T-helper 17 cell (primary cell): Measurements from ENCODE around the gene ASRGL1. TPM values are rescaled to one million over a fixed set of nuclear protein-coding genes. Genes with fewer than 3 reads are reported as not detected.

Experiments used
- ATAC-seq: fragments of 150-1000 bp; cut with Tn5 transposase; 2 replicates; pipeline ENCODE4 v1.10.0; 2021; ENCODE audit warnings: mild to moderate bottlenecking, moderate library complexity
- DNase-seq, 3 donors: peaks; one replicate each; pipeline versions ENCODE4 v3.0.0 to v3.0.0-alpha.2; 2020 to 2021
- H3K9me3 ChIP-seq: one replicate; pipeline ENCODE4 v1.7.0; 2013; ENCODE audit warnings: low read length, mild to moderate bottlenecking; ENCODE audit not compliant: control insufficient read depth, poor library complexity, severe bottlenecking
- H3K27ac Mint-ChIP-seq: one replicate; pipeline ENCODE4 v1.8.0; 2022; ENCODE audit warnings: mild to moderate bottlenecking, moderate library complexity, mixed read lengths
- H3K27me3 Mint-ChIP-seq: one replicate; pipeline ENCODE4 v1.8.0; 2022; ENCODE audit warnings: mixed read lengths
- H3K36me3 Mint-ChIP-seq: one replicate; pipeline ENCODE4 v1.8.0; 2022; ENCODE audit warnings: low read depth, mixed read lengths
- H3K4me1 Mint-ChIP-seq: one replicate; pipeline ENCODE4 v1.8.0; 2022; ENCODE audit warnings: mild to moderate bottlenecking, mixed read lengths
- H3K4me3 Mint-ChIP-seq: one replicate; pipeline ENCODE4 v1.8.0; 2022; ENCODE audit warnings: mild to moderate bottlenecking, moderate library complexity, mixed read lengths
- total RNA-seq, 4 donors: library from RNA in 2 of 4; stranded (reverse) in 2 of 4; gene quantifications; one replicate each; pipeline ENCODE4 v1.2.3 and lab custom pipeline; 2022 to 2026

Gene ASRGL1
- total RNA-seq, 2 donors from 2014 or later = 0.75 to 0.89 TPM

DNA sequence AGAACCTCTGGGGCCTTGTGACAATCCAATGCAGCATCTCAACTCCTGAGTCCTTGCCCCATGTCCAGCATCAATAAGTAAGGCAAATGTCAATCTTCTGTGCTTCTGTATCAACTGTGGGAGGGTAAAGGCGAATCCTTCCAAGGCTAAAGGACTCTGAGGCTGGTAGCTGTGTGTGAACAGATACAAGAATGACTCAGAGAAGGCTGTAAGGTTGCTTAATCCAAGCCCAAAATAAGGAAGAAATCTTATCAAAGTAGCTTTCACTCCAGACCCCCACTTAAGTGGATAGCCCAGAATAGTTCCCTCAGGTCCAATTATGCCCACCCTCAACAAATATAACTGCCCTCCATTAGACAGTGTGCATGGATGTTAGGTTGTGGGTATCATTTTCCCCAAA is 53.5 kb downstream of the ASRGL1 start:
- H3K9me3 ChIP-seq = no peaks in the 10 kb centered on the region
- H3K27ac Mint-ChIP-seq = no peak overlapping the region

DNA sequence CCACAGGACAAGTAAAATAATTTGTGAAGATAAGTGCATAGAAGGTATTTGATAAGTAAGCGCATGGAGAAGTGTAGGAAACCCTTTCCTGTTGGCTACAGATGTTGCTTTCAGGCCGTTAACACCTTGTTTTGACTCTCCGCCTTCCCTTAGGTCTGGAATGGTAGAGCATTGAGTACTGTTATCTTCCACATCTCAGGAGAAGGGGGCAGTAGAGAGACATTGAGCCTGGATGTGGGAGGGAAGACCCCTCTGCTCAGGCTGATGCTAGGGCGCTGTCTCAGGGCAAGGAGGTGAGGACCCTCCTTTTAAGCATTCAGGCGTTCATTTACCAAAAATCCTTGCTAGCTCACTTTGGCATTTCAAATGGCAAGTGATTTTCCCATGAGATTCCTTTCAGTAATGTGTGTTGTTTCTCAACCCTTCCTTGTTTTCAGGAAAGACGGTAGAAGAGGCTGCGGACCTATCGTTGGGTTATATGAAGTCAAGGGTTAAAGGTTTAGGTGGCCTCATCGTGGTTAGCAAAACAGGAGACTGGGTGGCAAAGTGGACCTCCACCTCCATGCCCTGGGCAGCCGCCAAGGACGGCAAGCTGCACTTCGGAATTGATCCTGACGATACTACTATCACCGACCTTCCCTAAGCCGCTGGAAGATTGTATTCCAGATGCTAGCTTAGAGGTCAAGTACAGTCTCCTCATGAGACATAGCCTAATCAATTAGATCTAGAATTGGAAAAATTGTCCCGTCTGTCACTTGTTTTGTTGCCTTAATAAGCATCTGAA is 54.6 kb downstream of the ASRGL1 start:
- no peak overlapping the region for H3K4me3 Mint-ChIP-seq
- no peaks in the 10 kb centered on the region for H3K36me3 Mint-ChIP-seq
- no peaks in the 10 kb centered on the region for H3K27me3 Mint-ChIP-seq
- H3K4me1 Mint-ChIP-seq = peaks cover 6% of the 10 kb centered on the region
- DNase-seq = no peak
- H3K9me3 ChIP-seq = no peaks in the 10 kb centered on the region
- no peak overlapping the region for H3K27ac Mint-ChIP-seq
- no peak for ATAC-seq

More for the DNA sequence above, 53.5 kb downstream of the ASRGL1 start:
- Mint-ChIP-seq H3K36me3 (no peaks in the 10 kb centered on the region), H3K27me3 (no peaks in the 10 kb centered on the region), H3K4me3 (no peak overlapping the region), H3K4me1 (peaks cover 6% of the 10 kb centered on the region)
- ATAC-seq = no peak
- DNase-seq = no peak

GRCh38 chr11:62392506-62392905 is 55.3 kb downstream of the ASRGL1 start:
- no peak for DNase-seq
- Mint-ChIP-seq H3K27ac (no peak overlapping the region), H3K27me3 (no peaks in the 10 kb centered on the region), H3K4me3 (no peak overlapping the region), H3K4me1 (peaks cover 4% of the 10 kb centered on the region), H3K36me3 (no peaks in the 10 kb centered on the region)
- no peaks in the 10 kb centered on the region for H3K9me3 ChIP-seq
- ATAC-seq = no peak

DNA sequence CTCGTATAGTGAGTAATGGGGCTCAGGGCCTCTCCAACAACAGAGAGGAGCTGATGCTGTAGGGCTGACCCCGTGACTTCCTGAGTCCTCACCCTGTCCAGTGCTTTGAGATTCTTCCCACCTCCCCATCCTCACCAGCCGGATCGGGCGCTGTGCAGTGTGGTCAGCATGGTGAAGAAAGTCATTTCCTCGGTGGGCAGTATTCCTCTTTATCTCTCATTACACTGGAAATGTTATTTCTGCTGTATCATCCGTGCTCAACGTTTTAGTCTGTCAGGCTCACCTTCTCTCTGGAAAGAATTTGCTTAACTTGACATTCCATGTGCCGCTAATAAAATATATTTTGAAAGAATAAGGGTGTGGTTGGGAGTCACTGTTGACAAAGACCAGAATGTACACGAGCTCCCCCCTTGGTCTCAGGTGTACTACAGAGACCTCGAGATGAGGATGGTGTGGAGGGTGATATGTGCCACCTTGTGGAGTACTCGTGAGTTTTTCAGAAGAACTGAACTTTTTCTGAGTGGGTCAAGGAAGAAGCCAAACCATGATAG is 55.9 kb downstream of the ASRGL1 start:
- DNase-seq (no peak), ATAC-seq (peak; percentile 78)
- no peak overlapping the region for H3K27ac Mint-ChIP-seq
- H3K9me3 ChIP-seq = no peaks in the 10 kb centered on the region
- H3K4me1 Mint-ChIP-seq = peaks cover 4% of the 10 kb centered on the region
- no peak overlapping the region for H3K4me3 Mint-ChIP-seq
- H3K27me3 Mint-ChIP-seq = no peaks in the 10 kb centered on the region
- H3K36me3 Mint-ChIP-seq = no peaks in the 10 kb centered on the region

DNA sequence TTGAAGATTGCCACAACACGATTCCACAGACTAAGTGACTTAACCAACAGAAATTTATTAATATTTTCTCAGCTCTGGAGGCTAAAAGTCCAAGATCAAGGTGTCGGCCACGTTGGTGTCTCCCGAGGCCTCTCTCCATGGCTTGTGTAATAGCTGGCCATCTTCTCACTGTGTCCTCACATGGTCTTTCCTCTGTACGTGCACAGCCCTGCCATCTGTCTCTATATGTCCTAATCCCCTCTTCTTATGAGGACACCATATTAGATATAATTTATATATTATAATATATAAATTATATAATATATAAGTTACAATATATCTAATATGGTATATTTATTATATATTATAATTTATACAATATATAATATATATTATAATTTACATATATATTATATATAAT is 56.5 kb downstream of the ASRGL1 start:
- H3K9me3 ChIP-seq = no peaks in the 10 kb centered on the region
- no peaks in the 10 kb centered on the region for H3K27me3 Mint-ChIP-seq
- ATAC-seq (no peak), DNase-seq (no peak)
- H3K27ac Mint-ChIP-seq = no peak overlapping the region
- peaks cover 4% of the 10 kb centered on the region for H3K4me1 Mint-ChIP-seq
- no peaks in the 10 kb centered on the region for H3K36me3 Mint-ChIP-seq
- no peak overlapping the region for H3K4me3 Mint-ChIP-seq

DNA sequence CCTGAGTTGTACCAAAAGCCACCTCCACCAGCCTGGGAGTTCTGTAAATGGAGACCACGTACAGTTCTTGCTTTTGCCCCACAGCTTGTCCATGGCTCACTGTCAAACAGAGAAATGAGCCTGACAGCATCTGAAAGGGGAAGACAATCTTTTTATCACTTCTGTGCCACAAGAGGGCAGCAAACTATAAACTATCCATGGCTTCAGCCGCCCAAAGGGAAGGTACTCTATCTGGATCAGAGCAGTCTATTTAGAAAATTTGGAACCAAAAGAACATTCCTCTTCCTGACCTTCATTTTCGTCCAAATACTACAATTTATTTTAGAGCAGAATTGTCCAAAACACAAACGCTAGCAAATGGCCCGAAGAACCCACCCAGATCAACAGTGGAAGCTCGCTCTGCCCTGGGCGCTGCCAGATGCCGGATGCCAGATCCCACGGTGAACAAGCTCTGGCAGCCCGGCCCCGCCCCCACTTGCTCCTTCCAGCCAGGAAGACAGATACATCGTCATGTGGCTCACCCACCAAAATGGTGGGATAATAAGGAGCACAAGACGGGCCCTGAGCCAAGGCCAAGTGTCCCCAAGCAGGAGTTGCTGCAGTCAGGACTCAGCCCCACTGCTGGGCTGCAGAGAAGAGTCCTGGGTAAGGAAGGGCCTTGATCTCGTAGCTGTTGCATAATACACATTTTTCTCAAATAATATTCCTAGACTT is 57.7 kb downstream of the ASRGL1 start:
- peaks cover 7% of the 10 kb centered on the region for H3K4me1 Mint-ChIP-seq
- no peaks in the 10 kb centered on the region for H3K36me3 Mint-ChIP-seq
- DNase-seq (no peak), ATAC-seq (peak; percentile 85)
- H3K27me3 Mint-ChIP-seq = no peaks in the 10 kb centered on the region
- no peaks in the 10 kb centered on the region for H3K9me3 ChIP-seq
- H3K27ac Mint-ChIP-seq = no peak overlapping the region
- H3K4me3 Mint-ChIP-seq = no peak overlapping the region

GRCh38 chr11:62395885-62396551 is 58.8 kb downstream of the ASRGL1 start:
- DNase-seq (no peak), ATAC-seq (no peak)
- Mint-ChIP-seq H3K36me3 (no peaks in the 10 kb centered on the region), H3K27ac (no peak overlapping the region), H3K27me3 (no peaks in the 10 kb centered on the region), H3K4me1 (peaks cover 7% of the 10 kb centered on the region), H3K4me3 (no peak overlapping the region)
- no peaks in the 10 kb centered on the region for H3K9me3 ChIP-seq

DNA sequence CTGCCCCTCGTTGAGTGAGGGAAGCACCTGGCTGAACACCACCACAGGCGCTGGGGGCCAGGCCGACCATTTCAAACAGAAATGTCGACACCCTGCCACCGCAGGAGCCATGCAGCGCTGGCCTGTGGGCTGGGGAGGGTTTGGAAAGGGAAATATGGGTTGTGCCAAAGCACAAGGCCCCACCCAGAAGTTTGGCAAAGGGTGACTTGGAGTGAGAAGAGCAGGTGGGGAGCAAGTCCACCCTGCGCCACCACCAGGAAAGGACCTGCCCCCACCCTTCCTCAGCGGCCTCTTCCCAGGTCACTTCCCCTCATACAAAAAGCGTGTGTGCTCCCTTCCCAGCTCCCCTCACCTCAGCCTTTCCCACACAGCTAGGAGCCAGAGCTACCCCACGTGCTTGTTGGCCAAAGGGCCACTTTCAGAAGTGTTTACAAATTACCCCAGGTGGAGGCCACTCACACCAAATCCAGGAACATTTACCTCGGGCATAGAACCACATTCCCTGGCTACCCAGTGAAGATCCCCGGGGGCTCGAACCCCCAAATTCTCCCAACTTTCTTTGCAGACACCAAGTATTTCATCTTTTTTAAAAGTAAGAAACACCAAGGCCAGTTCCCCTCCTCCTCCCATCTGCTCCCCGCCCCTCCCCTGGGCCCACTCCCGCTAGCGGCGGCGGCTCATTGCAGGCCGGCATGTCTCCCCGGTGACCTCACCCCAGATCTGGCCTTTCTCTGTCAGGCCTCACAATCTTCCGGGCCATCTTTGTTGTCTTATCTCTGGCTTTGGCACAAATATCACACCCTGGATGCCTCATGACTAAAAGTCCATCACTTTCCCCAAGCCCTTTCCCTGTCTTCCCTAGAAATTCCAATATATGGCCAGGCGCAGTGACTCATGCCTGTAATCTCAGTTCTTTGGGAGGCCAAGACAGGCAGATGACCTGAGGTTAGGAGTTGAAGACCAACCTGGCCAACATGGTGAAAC is 61.1 kb downstream of the ASRGL1 start:
- Mint-ChIP-seq H3K36me3 (no peaks in the 10 kb centered on the region), H3K27ac (no peak overlapping the region), H3K27me3 (no peaks in the 10 kb centered on the region), H3K4me3 (no peak overlapping the region), H3K4me1 (peaks cover 20% of the 10 kb centered on the region)
- no peaks in the 10 kb centered on the region for H3K9me3 ChIP-seq
- no peak for ATAC-seq
- no peak for DNase-seq

- no peak for DNase-seq
- peaks cover 24% of the 10 kb centered on the region for H3K4me1 Mint-ChIP-seq
- no peaks in the 10 kb centered on the region for H3K9me3 ChIP-seq
- ATAC-seq = no peak
- H3K27me3 Mint-ChIP-seq = no peaks in the 10 kb centered on the region
- no peaks in the 10 kb centered on the region for H3K36me3 Mint-ChIP-seq
- H3K4me3 Mint-ChIP-seq = no peak overlapping the region
- peak overlapping the region; percentile 8 for H3K27ac Mint-ChIP-seq
Measured at GRCh38 chr11:62399172-62399877, 62.1 kb downstream of the ASRGL1 start.

GRCh38 chr11:62399878-62400266 is 62.6 kb downstream of the ASRGL1 start:
- Mint-ChIP-seq H3K4me3 (no peak overlapping the region), H3K4me1 (peaks cover 24% of the 10 kb centered on the region), H3K27ac (peak overlapping the region; percentile 8)

GRCh38 chr11:62400281-62400680 is 63.0 kb downstream of the ASRGL1 start:
- ATAC-seq = no peak
- Mint-ChIP-seq H3K27ac (peak overlapping the region; percentile 8), H3K36me3 (no peaks in the 10 kb centered on the region), H3K4me3 (no peak overlapping the region), H3K4me1 (peaks cover 22% of the 10 kb centered on the region), H3K27me3 (no peaks in the 10 kb centered on the region)
- no peaks in the 10 kb centered on the region for H3K9me3 ChIP-seq
- DNase-seq = no peak

More at GRCh38 chr11:62399878-62400266, 62.6 kb downstream of the ASRGL1 start:
- DNase-seq (no peak), ATAC-seq (no peak)
- no peaks in the 10 kb centered on the region for H3K9me3 ChIP-seq
- Mint-ChIP-seq H3K27me3 (no peaks in the 10 kb centered on the region), H3K36me3 (no peaks in the 10 kb centered on the region)

GRCh38 chr11:62400760-62401159 is 63.5 kb downstream of the ASRGL1 start:
- H3K9me3 ChIP-seq = no peaks in the 10 kb centered on the region
- Mint-ChIP-seq H3K36me3 (no peaks in the 10 kb centered on the region), H3K4me3 (no peak overlapping the region), H3K27me3 (no peaks in the 10 kb centered on the region), H3K4me1 (peaks cover 22% of the 10 kb centered on the region), H3K27ac (no peak overlapping the region)
- ATAC-seq (no peak), DNase-seq (no peak)
